Psoas muscle (tissue), 8 donors: Measurements from ENCODE around the gene MEX3A. TPM values are rescaled to one million over a fixed set of nuclear protein-coding genes. Genes with fewer than 3 reads are reported as not detected.
A peak's percentile ranks its signal among the peaks of the same experiment; 100 is the strongest.

Experiments used
- ATAC-seq, 4 donors: fragments of 200-7000 bp; cut with Tn5 transposase; one replicate each; pipeline ENCODE4 v1.9.1; 2020; ENCODE audit warnings: moderate library complexity in 3 of 4, mild to moderate bottlenecking in 2 of 4
- DNase-seq, 2 donors: peaks; one replicate each; pipeline ENCODE4 v3.0.0-alpha.2; 2020
- H3K27ac ChIP-seq: fragments of 200-600 bp; one replicate; pipeline ENCODE4 v1.8.0; 2022
- H3K27me3 ChIP-seq, 3 donors: fragments of 200-600 bp in 1 of 3; one replicate each; pipeline versions ENCODE4 v1.6.1 to v1.8.0; 2013 to 2022; ENCODE audit warnings: low read length in 2 of 3, mild to moderate bottlenecking in 2 of 3, moderate library complexity in 1 of 3; ENCODE audit not compliant: insufficient read depth in 3 of 3
- H3K36me3 ChIP-seq, 2 donors: fragments of 200-600 bp in 1 of 2; one replicate each; pipeline versions ENCODE4 v1.6.1 to v1.8.0; 2013 to 2022; ENCODE audit warnings: low read depth in 1 of 2, mild to moderate bottlenecking in 1 of 2, moderate library complexity in 1 of 2; ENCODE audit not compliant: insufficient read depth in 1 of 2
- H3K4me1 ChIP-seq: fragments of 200-600 bp; one replicate; pipeline ENCODE4 v1.8.0; 2022
- H3K4me3 ChIP-seq: fragments of 200-600 bp; one replicate; pipeline ENCODE4 v1.8.0; 2022; ENCODE audit warnings: mild to moderate bottlenecking
- H3K9me3 ChIP-seq: fragments of 200-600 bp; one replicate; pipeline ENCODE4 v1.8.0; 2022
- WGBS, 3 donors: extraction: QIAGEN DNeasy Blood & Tissue Kit; methylation state at CpG; one replicate each; pipeline versions ENCODE4 v1.1.6 to v1.1.7; 2013; 5-methylcytosine and 5-hydroxymethylcytosine counted together
- intact Hi-C, 2 donors: fragments of 100-400 bp; cut with DNase I; formaldehyde crosslinking; loops; one replicate each; pipeline versions ENCODE4 v1.11.0 to v1.14.2; 2022
- polyA plus RNA-seq, 3 donors: library from polyadenylated mRNA; stranded (reverse); fragments of 200-250 nt; gene quantifications; one replicate each; pipeline ENCODE4 v1.2.3, GENCODE V29; 2013
- total RNA-seq, 4 donors: library from RNA; stranded (reverse); fragmentation: NEBNext Ultra II Directional in 2 of 4; extraction: Animal tissue kit (Norgen Biotek cat#: 25700) in 2 of 4; gene quantifications; one replicate each; pipeline versions ENCODE4 v1.2.1 to v1.2.4, GENCODE V29; 2021 to 2023
- TF ChIP-seq, protein P1 (sequence below): fragments of 200-600 bp; IDR thresholded peaks from one replicate; pipeline ENCODE4 v1.8.0; 2022; ENCODE audit warnings: antibody characterized with exemption
- donor health status: healthy with polysubstance abuse.
- donor health status: DM: no; HTN: no; CAD: no; lungs with moderate emphysema.
- donor health status: Bipolar disorder and iron deficiency.
- donor health status: healthy.
- donor health status: DM: yes; HTN: yes; CAD: no.
- donor health status: DM: no; HTN: no; CAD: no.
- donor health status: DM: no; HTN: no; CAD: no.
- donor health status: DM: yes; HTN: yes; CAD: no.

The MEX3A gene
- total and polyA plus RNA-seq, 7 donors: 0.06 to 0.42 (median 0.13) TPM

DNA sequence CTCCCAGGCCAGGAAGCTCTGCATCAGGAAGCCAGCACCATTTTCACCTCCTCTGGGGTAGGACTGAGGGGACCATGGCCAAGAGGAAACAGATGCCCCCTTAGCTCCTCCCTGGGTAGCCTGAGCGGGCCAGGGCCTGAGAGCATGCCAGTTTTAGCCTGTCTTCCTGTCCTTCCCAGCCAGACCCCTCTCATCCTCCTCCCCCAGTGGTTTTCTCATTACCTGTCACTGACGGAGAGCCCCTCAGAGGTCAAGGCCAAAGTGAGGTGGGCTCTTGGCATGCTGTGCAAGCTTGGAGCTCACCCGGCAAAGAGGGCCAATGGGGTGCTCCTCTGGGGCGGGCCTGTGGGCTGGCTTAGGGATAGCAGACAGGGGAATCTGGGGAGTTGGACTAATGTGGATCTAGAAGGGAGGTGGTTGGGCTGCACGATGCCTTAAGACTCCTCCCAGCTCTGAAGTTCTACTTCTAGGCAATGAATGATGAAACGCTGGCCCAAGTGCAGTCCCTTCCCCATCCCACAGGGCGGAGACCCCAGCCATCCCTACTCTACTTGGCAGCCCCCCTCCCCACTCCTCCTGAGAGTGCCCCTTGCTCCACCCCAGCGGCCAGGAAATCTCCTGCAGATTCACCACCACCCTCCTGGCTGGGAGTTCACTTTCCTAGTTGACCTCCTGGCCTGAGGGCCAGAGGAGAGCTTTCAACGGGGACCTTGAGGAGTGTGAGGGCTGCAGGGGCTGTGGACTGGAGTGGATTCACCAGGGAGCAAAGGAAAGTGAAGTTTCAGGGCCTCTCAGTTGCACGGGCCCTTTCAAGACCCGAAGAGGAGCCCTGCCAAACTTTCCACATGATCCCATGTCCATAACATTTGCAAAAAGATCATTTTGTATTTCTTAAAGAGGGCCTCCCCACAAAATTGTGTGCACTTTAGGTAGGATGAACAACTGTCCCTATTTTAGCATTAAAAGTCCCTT is 22.9 kb upstream of the MEX3A start:
- Histone ChIP-seq H3K27ac (peak overlapping the region; percentile 98), H3K9me3 (no peaks in the 10 kb centered on the region), H3K27me3 (no peaks in the 10 kb centered on the region), H3K4me1 (peaks cover 57% of the 10 kb centered on the region), H3K36me3 (no peaks in the 10 kb centered on the region), H3K4me3 (peak overlapping the region; percentile 71)
- DNase-seq (no peak), ATAC-seq (no peak)
- TF ChIP-seq, protein P1, sequence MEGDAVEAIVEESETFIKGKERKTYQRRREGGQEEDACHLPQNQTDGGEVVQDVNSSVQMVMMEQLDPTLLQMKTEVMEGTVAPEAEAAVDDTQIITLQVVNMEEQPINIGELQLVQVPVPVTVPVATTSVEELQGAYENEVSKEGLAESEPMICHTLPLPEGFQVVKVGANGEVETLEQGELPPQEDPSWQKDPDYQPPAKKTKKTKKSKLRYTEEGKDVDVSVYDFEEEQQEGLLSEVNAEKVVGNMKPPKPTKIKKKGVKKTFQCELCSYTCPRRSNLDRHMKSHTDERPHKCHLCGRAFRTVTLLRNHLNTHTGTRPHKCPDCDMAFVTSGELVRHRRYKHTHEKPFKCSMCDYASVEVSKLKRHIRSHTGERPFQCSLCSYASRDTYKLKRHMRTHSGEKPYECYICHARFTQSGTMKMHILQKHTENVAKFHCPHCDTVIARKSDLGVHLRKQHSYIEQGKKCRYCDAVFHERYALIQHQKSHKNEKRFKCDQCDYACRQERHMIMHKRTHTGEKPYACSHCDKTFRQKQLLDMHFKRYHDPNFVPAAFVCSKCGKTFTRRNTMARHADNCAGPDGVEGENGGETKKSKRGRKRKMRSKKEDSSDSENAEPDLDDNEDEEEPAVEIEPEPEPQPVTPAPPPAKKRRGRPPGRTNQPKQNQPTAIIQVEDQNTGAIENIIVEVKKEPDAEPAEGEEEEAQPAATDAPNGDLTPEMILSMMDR: no peak
- WGBS, 3 donors: 54 to 63% (median 57%) methylated on average over 11 of the region's 11 CpGs
- intact Hi-C loops: no loop called here

DNA sequence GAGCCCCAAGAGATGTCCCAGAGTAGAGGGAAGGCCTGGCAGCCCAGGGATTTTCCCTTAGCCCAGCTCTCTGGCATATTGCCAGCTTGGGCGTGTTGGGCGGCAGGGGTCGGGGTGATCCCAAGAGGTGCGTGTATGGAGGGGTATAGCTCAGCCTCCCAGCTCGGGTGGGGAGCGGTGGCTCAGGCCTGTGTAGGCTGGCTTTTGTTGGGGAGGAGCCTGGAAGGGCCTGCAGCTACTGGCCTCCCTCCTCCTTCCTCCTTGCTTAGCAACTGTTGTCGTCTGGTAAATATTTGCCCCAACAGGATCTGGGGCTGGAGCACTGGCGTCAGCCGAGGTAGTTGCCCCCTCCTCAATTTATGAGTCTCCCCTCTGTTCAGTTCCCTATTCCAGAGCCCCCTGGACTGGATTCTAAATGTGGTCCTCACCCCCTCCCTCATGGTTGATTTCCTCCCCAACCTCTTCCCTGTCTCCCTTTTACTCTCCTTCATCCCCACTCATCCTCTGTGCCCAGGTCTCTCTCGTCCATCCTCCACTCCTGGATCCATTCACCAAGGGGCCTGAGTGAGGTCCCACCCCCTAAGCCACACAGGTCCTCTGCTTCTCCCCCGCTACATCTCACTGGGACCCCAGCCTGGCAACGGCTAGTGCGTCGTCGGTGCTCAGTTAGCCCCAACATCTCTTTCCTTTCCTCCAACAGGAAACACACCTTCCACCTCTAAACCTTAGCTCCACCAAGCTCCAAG is 22.0 kb upstream of the MEX3A start:
- no peak overlapping the region for H3K4me3 ChIP-seq
- intact Hi-C loops: no loop called here

DNA sequence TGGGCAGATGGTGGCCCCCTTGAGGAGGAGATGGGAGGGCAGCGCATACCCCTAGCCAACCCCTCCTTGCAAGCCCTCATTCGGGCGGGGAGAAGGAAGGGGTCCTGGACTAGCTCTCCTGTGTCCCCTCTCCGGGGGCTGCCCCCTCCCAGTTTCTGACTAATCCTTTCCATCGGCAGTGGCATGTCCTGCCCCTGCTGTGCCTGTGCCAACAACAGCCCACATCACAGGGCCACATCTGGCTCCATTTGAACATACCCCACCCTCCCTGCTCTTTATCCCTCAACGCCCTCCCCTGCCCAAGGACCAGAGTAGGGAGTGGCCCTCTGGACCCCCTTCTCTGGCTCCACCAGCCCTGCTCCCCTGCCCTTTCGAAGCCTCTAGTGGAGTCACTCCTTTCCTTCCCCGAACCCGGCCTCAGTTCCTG is 21.3 kb upstream of the MEX3A start:
- TF ChIP-seq, protein P1: no peak
- 44 to 48% (median 46%) methylated on average over 6 to 9 of the region's 9 CpGs for WGBS, 3 donors
- peak overlapping the region; percentile 98 for H3K27ac ChIP-seq
- H3K36me3 ChIP-seq: no peaks in the 10 kb centered on the region
- ATAC-seq: no peak
- no peaks in the 10 kb centered on the region for H3K9me3 ChIP-seq
- no peaks in the 10 kb centered on the region for H3K27me3 ChIP-seq
- peak; percentile 61 to 63 for DNase-seq
- intact Hi-C loops: no loop called here
- no peak overlapping the region for H3K4me3 ChIP-seq
- peaks cover 47% of the 10 kb centered on the region for H3K4me1 ChIP-seq

More for the DNA sequence above, 22.0 kb upstream of the MEX3A start:
- H3K27me3 ChIP-seq: no peaks in the 10 kb centered on the region
- peak in 1 of 4 donors; percentile 11 for ATAC-seq
- TF ChIP-seq, protein P1: no peak
- WGBS, 3 donors: 30 to 36% (median 31%) methylated on average over 15 of the region's 15 CpGs
- no peaks in the 10 kb centered on the region for H3K36me3 ChIP-seq
- H3K4me1 ChIP-seq: peaks cover 54% of the 10 kb centered on the region
- H3K27ac ChIP-seq: peak overlapping the region; percentile 98
- DNase-seq: peak; percentile 63 to 80
- H3K9me3 ChIP-seq: no peaks in the 10 kb centered on the region

DNA sequence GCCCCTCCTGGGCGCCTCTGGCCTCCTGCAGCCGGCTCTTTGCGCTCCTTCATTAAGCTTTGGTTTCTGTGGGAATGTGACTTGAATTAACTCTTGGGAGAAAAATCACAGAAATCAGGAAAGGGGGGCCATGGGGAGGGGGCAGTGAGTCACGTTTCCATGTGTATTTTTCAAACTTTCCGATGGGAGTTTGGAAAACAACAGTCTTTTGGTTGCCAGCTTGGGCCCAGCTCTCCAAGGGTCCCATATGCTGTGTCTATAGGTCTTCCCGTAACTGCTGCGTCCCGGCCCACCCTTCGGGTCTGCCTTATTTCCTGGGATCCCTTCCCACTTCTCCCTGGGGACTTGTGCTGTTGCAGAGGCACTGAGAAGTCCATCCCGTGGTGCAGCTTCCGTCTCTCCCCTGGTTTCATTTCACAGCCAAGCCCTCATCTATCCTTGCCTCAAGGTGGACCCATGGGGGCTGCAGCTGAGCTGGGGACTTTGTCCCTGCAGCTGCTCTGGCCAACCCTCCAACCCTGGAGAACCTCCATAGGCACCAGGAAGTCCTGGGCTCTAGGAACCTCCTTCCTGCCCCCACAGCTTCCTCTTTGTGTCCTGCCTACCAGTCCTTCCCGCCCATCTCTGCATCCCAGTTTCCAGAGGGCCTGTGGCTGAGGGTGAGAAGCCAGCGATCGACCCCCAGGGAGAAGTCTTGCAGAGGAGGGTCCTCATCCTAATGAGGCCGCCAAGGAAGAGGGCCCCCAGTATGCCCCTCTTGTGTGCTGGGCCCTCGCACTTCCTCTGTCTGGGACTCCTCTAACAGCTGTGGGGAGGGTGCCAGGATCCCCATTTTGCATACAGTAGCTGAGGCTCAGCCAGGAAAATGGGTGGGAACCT is 20.6 kb upstream of the MEX3A start:
- peaks cover 40% of the 10 kb centered on the region for H3K4me1 ChIP-seq
- intact Hi-C loops: no loop called here
- no peaks in the 10 kb centered on the region for H3K36me3 ChIP-seq
- ATAC-seq: no peak
- H3K4me3 ChIP-seq: no peak overlapping the region
- H3K9me3 ChIP-seq: no peaks in the 10 kb centered on the region
- DNase-seq: peak in 1 of 2 donors; percentile 60
- H3K27me3 ChIP-seq: no peaks in the 10 kb centered on the region
- TF ChIP-seq, protein P1: no peak
- WGBS, 3 donors: 54 to 64% (median 57%) methylated on average over 15 to 16 of the region's 16 CpGs
- H3K27ac ChIP-seq: peak overlapping the region; percentile 98
